NCI-H748 treated with DMSO at 0.1 percent for 48 hours (cell line): Measurements from ENCODE around the gene UAP1.
A peak's percentile ranks its signal among the peaks of the same experiment; 100 is the strongest.

Source experiments
- DNase-seq: peaks from one replicate; lab custom pipeline; 2025; lab: John Stamatoyannopoulos, UW

The UAP1 gene

DNA sequence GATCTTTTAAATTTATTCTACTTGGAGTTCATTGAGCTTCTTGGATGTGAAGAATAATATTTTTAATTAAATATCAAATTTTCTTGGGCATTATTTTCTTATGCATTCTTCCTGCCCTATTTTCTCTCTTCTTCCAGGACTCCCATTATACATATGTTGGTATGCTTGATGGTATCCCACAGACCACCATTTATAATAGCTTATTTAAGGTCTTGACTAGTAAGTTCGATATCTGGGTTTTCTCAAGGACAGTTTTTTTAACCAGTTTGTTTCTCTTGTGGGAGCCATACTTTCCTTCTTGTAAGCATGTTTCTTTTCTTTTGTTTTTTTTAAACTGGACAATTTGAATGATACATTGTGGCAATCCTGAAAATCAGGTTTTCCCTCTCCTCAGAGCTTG lies 55.3 kb downstream of the UAP1 start:
- DNase-seq = no peak

DNA sequence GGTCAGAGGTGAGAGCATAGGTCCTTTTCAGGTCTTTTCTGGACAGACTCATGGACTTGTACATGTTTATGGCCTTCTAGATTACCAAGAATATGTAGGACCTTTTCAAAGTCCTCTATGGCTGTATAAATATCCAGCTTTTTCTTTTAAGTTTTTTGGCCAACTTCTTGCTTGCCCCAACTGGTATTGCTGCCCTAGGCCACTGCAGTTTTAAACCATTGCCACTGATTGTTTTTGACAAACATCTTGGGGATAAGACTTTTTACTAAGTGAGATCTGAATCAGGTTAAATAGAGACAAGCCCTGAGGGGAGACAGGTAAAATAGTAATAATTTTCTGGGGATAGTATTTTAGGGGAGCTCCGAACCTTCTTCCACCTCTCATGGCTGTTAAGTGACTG lies 56.0 kb downstream of the UAP1 start:
- no peak for DNase-seq

DNA sequence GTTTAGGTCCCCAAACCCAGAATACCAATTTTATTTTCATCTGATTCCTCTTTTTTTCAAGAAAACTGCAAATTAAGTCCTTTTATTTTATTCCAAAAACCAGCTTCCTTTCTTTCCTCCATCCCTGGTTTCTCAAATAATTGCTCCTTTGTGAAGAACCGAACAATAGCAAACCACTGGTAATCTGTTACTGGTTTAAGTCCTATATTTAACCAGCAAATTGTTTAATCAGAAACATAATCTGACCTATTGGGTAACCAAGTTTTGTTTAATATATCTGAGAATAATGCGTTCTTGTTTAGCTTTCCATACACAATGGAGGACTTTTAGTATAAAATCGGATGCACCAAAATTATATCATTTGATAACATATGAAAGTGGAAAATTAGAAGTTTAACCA lies 57.6 kb downstream of the UAP1 start:
- no peak for DNase-seq

DNA sequence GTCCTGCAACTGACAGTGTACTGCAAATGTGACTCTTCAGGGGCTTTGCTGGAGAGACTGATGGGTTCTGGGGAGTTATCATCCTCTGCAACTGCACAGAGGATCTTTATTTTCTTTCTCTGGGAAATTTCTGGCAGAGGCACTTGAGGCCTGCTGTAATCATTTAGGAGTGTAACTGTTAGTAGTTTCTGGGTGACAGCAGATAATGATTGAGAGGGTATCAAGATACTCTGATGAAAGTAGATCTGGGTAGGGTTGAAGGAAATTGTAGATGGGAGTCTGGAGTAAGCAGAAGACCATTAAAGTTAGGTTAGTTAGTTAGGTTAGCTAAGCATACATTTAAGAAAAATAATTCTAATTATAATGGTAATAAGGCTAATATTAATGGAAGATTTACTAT lies 59.7 kb downstream of the UAP1 start:
- DNase-seq = no peak

DNA sequence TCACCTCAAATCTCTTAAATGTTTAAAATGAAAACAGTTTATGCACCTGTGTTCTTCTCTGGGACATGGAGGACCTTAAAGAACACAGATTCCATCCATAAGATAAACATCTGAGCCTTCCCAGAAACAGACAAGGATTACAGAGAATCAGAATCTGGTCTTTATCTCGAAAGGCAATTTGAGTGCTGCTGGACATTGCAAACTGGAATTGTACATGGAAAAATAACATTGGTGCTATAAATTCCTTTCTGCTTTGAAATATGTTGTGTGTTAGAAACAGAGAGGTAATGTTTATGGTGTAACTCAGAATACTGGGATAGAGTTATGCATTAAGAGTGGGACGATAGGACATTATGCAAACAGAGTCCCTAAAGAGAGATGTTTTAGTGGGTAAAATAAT lies 64.2 kb downstream of the UAP1 start:
- DNase-seq = no peak

DNA sequence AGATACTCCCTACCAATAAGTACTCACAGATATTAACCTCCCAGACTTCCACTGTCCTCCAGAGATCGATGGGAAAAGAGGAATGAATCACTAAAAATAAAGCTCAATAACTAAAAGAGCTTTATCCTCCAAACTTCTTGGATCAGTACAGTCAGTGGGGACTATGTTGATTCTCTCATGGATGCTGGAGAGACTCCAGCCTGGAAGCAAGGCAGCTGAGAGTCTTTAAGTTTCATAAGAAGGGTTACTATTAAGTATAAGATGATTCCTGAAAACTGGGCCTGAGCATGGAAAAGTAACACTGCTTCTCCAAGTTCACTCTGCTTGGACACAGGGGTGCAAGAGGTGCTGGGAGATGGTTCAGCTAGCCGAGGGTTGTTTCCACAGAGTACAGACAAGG lies 64.6 kb downstream of the UAP1 start:
- no peak for DNase-seq

DNA sequence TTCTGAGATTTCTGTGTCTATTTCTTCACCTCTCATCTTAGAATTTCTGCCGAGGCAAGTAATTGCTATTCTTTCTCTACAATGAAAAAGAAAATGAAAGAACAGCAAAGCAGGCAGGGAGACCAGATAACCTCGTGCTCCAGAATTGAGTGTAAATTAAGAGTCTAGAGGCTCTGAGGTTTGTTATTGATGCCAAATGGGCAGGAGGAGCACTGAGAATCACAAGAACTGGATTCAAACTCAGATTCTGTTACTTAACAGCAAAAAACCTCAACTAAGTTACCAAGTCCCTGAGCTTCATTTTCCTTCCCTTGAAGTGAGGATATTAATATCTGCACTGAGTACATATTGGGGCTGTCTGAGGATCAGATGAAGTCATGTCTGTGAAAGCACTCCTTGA lies 65.2 kb downstream of the UAP1 start:
- DNase-seq = no peak

DNA sequence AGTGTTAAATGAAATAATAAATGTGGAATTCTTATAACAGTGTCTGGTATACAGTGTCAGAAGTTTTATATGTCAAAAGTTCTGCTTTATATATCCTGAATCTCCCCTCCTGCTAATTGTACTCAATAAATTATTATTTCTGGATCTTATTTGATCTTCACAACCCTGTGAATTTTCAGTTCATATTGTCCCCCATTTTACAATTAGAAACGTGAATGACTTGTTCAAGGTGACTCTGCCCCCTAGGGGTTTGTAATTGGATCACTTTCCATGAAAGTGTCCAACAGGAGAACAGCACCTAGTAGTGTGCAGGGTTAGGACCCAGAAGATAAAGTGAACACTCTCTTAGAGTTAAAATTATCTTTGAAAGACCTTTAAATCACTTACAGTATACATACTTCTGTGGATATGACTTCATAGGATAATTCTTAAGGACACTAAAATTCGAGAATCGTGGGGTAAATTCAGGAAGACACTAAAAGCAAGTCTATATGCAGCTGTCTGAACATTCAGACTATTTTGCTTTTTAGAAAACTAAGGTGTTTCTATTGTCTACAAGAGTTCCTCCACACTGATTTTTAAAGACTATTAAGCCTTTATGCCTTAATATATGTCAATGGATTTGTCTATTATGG lies 66.3 kb downstream of the UAP1 start:
- DNase-seq = peak; percentile 11

DNA sequence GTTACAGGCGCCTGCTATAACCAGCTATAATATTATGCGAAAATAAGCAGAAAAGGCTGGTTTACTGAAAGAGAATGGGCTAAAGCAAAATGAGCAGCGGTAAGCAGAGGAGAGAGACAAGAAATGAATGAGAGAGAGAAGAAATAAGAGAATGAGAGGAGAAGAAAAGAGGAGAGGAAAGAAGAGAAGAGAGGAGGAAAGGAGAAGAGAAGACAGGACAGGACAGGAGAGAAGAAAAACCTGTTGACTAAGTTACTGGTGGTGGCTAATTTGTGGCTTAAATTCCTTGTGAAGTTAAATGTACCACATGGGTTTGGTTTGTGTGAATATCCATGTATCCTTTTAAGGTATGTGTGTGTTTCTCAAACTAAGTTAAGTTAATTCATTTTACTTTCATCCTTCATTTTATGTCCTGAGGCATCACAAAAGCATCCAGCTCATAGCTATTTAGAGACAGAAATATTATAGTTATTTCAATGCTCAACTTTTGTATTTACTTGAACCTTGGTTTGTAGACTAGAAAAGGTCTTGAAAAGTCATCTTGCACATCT lies 67.6 kb downstream of the UAP1 start:
- DNase-seq = no peak

DNA sequence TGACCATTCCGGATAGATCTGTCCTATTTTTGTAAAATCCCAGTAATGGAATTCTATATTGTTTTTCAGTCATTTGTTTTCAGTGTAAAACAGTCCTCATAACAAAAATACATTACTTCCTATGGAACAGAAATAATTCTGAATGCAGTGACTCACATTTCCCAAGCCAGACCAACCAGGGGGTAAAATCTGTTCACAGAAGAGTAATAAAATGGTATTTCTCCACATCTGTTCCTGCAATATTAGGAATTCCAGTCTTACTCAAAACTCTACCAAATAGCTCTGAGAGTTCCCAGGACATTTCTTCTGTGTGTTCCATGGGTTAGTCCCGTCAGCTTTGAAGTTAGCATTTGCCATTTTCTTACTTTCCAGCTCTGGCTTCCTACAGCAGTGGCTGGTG lies 68.1 kb downstream of the UAP1 start:
- no peak for DNase-seq

DNA sequence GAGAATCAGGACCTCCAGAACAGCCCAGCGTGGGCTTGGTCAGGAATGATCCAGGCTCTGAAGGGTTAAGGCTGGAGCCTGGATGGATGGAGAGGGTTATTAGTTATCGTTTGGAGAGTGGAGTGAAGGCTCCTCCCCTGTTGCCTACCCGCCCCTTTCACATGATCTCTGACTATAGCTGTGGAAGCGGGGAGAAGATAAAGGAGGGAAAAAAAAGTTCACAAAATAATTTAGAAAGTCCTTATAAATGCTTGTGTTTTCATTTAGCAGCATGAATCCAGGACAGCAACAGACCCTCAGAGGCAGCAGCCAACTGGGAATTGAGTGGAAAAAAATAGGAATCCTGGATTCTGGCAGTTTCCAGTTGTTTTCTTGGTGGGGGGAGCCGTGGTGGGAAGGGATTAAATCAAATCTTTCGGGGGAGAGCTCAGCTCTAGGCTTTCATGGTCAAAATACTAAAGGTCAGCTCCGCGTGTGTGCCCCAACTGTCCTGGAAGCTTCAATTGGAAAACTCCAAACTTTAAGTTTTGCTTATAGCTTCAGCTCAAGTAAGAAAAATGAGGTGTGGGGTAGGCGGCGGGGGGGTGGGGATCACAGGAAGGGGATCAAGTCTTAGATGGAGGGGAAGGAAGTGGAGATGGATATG lies 70.1 kb downstream of the UAP1 start:
- no peak for DNase-seq

DNA sequence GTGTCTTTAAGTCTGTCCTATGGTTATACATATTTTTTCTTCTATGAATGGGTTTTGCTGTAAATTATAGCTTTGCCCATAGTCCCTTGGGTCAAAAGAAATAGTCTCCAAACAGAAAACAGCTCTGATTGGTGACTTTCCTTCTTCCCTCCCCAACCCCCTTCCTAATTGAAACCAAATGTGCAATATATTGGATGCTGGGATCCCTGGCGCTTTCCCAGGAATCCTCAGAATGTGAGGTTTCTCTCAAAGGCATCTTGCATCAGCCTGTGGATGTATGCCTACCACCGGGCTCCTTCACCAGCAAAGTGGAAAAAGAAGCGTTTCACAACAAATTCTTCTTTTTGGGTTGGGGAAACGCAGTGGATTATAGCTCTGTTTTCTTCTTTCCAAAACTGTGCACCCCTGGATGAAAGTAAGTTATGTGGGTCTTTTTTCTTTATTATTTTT lies 70.7 kb downstream of the UAP1 start, which contains the start of gene DDR2:
Gene DDR2, plus strand, starts transcription at position 248 of the 450 bp plus-strand sequence. CDS start 86,600 bp downstream, outside the sequence.
- DNase-seq = no peak

DNA sequence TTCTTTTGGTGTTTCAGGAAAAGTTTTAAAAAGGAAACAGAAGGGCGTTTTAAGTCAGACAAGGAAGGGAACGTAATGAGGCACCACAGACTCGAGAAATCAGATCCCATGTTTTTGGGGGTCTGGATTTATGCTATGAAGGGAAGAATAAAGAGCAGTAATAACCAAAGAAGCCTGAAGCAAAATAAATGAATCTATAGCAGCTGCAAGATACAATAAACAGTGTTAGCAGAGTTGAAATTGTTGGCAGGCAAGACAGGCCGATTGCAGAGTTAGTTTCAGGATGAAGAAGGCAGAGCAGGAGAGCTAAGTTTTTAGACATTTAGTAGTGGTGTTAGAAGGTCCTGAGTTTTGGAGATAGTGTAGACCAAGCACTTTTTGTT lies 71.2 kb downstream of the UAP1 start:
- no peak for DNase-seq

DNA sequence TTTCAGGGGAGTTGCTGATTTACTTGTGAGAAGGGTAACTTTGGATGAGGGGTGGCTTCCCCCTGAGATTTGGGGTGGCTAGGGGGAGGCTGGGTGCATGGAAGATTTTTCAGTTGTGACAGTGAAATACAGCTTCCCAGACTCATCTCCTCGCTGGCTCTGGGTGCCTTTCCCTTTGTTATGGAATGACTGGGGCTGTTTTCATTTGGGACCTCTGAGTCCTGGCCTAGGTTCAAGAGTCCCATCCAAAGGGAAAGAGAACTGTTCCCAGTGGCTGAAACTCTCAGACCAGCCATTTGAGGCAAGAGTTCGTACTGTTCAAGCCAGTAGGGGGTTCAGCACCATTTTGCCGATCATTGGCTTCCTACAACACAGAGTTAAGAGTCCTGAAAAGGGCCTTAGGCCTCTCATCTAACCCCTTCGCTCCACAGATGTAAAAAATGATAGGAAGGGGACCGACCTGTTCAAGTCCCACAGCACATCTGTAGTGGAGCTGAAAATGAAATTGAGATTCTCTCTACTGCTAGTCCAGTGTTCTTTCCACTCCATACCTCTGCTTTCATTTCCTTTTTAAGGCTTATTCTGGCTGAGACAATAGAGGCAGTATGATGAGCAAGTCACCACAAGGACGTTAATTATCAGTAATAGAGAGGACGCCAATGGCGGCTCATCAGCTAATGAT lies 71.7 kb downstream of the UAP1 start:
- DNase-seq = no peak

DNA sequence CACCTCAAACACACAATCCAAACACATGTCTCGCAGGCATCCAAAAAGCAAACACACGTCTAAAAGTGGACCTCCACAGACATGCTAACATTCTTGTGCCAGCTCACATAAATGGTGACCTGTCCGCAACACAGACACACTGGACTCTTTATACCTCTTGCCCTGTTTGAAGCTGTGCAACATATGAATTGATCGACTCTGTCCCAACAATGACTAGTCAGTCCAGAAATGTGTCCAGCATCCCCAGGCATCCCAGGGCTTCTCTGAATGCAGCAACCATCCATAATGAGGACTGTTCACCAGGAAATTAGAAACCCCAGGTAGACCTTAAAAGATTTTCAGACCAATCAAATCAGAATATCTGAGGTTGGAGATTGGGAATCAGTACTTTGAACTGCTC lies 73.9 kb downstream of the UAP1 start:
- no peak for DNase-seq

DNA sequence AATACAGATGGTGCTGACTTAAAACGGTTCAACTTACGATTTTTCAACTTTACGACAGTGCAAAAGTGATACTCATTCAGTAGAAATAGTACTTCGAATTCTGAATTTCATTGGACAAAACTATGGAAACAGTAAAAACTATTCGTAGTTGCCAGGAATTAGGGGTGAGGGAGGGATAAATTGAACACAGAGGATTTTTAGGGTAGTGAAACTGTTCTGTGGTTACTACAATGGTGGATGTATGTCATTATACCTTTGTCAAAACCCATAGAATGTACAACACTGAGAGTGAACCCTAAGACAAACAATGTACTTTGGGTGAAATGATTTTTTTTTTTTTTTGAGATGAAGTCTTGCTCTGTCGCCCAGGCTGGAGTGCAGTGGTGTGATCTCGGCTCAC lies 78.2 kb downstream of the UAP1 start:
- no peak for DNase-seq

DNA sequence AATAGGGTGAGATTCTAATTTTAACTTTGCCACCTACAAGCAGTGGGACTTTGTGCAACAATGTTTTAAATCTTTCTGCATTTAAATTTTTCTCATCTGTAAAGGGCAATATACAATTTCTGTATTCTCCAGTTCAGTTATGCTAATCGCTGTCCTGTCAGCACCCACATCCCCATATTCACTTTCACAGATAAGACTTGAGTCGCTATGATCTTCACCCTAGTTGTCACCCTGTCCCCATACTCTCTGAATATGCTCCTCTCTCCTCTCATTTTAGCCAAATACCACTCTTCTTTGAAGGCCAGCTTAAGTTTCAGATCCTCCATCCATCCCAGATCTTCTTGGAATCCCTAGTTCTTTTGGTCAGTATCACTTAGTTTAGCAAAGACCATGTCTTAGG lies 79.6 kb downstream of the UAP1 start:
- no peak for DNase-seq

DNA sequence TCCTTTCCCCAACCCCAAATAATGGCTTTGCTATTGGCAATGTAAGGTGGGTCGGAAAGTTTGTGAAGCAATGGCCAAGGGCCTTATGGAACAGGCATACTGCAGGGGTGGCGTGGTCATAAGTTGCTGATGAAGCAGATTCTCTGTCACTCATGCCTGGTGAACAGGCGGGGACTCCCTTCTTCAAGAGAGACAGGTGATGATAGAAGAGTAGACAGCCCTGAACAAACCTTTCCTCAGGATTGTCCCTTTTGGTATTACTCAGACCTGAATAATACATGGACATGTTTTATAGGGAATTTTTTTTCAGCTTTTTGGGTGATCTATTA lies 83.4 kb downstream of the UAP1 start:
- DNase-seq = no peak

DNA sequence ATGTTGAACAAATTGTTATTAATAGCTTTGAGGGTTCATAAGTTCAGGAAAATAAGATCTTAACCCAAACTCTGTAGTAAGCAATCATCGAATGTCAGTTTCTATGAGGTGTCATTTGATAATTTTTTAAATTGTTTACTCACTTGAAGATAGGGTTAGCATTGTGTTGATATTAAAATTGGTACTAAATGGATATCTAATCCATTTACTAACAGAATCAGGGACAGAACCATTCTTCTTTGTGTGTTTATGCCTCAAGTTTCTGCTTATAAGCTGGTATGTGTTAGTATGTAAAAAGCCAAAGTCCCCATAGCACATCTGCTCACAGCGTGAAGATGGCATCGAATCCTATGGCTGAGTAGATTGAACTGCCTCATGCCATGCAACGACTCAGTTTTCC lies 84.1 kb downstream of the UAP1 start:
- DNase-seq = no peak

DNA sequence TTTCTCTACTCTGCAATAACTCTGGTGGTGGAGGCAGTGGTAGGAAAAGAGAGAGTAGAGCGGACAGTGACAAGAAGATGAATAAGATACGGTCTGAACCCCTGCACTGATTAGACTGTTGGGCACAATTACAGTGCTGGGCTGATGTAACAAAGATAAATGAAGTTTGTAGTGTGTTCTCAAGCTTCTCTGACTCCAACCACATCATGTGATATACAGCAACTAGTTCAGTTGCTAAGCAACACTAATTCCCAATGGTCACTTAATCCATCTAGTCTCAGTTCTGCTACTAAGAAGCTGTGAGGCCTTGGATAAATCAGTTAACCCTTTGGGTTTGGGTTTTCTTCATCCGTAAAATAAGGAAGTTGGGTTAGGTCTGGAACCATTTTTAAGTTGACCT lies 88.1 kb downstream of the UAP1 start:
- no peak for DNase-seq
